PFSK-1 (cell line): ENCODE measurements around the gene TPX2.

Experiments
- FOXP2 ChIP-seq: optimal IDR thresholded peaks from 2 replicates; pipeline ENCODE3; 2011; ENCODE audit warnings: borderline replicate concordance, control low read depth, inconsistent platforms; ENCODE audit not compliant: insufficient read depth; ENCODE audit errors: extremely low read length, extremely low read depth
- POLR2AphosphoS5 ChIP-seq: IDR thresholded peaks from 2 replicates; pipeline ENCODE4 v1.6.1; 2012; ENCODE audit warnings: low read depth, mild to moderate bottlenecking, control low read depth, low read length, moderate library complexity
- REST ChIP-seq, 2 experiments: IDR thresholded peaks; 2 replicates each; pipeline versions ENCODE4 v1.6.1 to v1.8.0; 2011 to 2012; ENCODE audit warnings: low read depth in 2 of 2, low read length in 2 of 2, control low read depth in 1 of 2, inconsistent platforms in 1 of 2, mild to moderate bottlenecking in 1 of 2, moderate library complexity in 1 of 2; ENCODE audit not compliant: insufficient read depth in 1 of 2
- SIN3A ChIP-seq: IDR thresholded peaks from 2 replicates; pipeline ENCODE4 v1.6.1; 2012; ENCODE audit warnings: mild to moderate bottlenecking, low read length, moderate library complexity, borderline replicate concordance; ENCODE audit not compliant: insufficient read depth
- TAF1 ChIP-seq: IDR thresholded peaks from 2 replicates; pipeline ENCODE4 v1.6.1; 2012; ENCODE audit warnings: low read length, control low read depth, borderline replicate concordance; ENCODE audit not compliant: insufficient read depth

The TPX2 gene

GRCh38 chr20:31731321-31731717, 7.8 kb upstream of the TPX2 start:
- no peak for TF ChIP-seq TAF1
- no peak for TF ChIP-seq FOXP2
- TF ChIP-seq REST (IDR thresholded peaks at IDR 0.05; ENCODE audit: insufficient read depth in 1 of 2, low read depth in 2 of 2, low read length in 2 of 2), result no peak
- TF ChIP-seq SIN3A, result no peak

GRCh38 chr20:31739550-31739977, 474 bp downstream of the TPX2 start:
- TF ChIP-seq TAF1 (no peak), POLR2AphosphoS5 (no peak), FOXP2 (no peak), REST (IDR thresholded peaks at IDR 0.05; ENCODE audit: insufficient read depth in 1 of 2, low read depth in 2 of 2, low read length in 2 of 2) (no peak), SIN3A (no peak)

- TF ChIP-seq FOXP2 (no peak), POLR2AphosphoS5 (no peak), SIN3A (no peak), TAF1 (no peak), REST (IDR thresholded peaks at IDR 0.05; ENCODE audit: insufficient read depth in 1 of 2, low read depth in 2 of 2, low read length in 2 of 2) (no peak)
Measured at GRCh38 chr20:31740208-31740607, 1.1 kb downstream of the TPX2 start.

- no peak for TF ChIP-seq TAF1
- no peak for TF ChIP-seq REST (IDR thresholded peaks at IDR 0.05; ENCODE audit: insufficient read depth in 1 of 2, low read depth in 2 of 2, low read length in 2 of 2)
- TF ChIP-seq SIN3A, result no peak
- no peak for TF ChIP-seq POLR2AphosphoS5
Measured at GRCh38 chr20:31740656-31741323, 1.7 kb downstream of the TPX2 start.
